Stimulated activated CD8-positive, alpha-beta memory T cell treated with anti-CD3 and anti-CD28 coated beads, Interleukin-4, amount 100 ng/mL, for 4 hours (primary cell): Measurements from ENCODE around the gene BANF2.

Source experiments
- DNase-seq, 2 donors: peaks; one replicate each; pipeline ENCODE4 v3.0.0-alpha.2; 2020; ENCODE audit warnings: low read depth in 2 of 2, low spot score in 1 of 2

BANF2 gene

GRCh38 chr20:17732907-17733521, 33.2 kb downstream of the BANF2 start:
- DNase-seq: no peak

GRCh38 chr20:17733767-17734304, 34.1 kb downstream of the BANF2 start:
- no peak for DNase-seq

GRCh38 chr20:17734374-17734773, 34.6 kb downstream of the BANF2 start:
- no peak for DNase-seq

- no peak for DNase-seq
These were observed 35.5 kb downstream of the BANF2 start for GRCh38 chr20:17735206-17735804.

- DNase-seq: no peak
These were observed 36.3 kb downstream of the BANF2 start for GRCh38 chr20:17735959-17736621.

- DNase-seq: no peak
These were observed 38.4 kb downstream of the BANF2 start for GRCh38 chr20:17738154-17738553.

GRCh38 chr20:17741220-17741619, 41.5 kb downstream of the BANF2 start:
- DNase-seq: no peak

- DNase-seq: no peak
These were observed 43.0 kb downstream of the BANF2 start for GRCh38 chr20:17742731-17743130.

- no peak for DNase-seq
These were observed 43.9 kb downstream of the BANF2 start for GRCh38 chr20:17743677-17744076.

GRCh38 chr20:17747431-17747846, 47.7 kb downstream of the BANF2 start:
- DNase-seq: no peak

- no peak for DNase-seq
These were observed 48.5 kb downstream of the BANF2 start for GRCh38 chr20:17748279-17748678.

- DNase-seq: no peak
These were observed 49.8 kb downstream of the BANF2 start for GRCh38 chr20:17749626-17749977.

- no peak for DNase-seq
These were observed 50.4 kb downstream of the BANF2 start for GRCh38 chr20:17749978-17750721.

GRCh38 chr20:17750722-17751045, 50.9 kb downstream of the BANF2 start:
- no peak for DNase-seq

- DNase-seq: no peak
These were observed 51.9 kb downstream of the BANF2 start for GRCh38 chr20:17751640-17752039.

GRCh38 chr20:17752459-17752858, 52.7 kb downstream of the BANF2 start:
- no peak for DNase-seq

- no peak for DNase-seq
These were observed 53.8 kb downstream of the BANF2 start for GRCh38 chr20:17753516-17753915.

- no peak for DNase-seq
These were observed 56.8 kb downstream of the BANF2 start for GRCh38 chr20:17756529-17756928.

GRCh38 chr20:17757496-17757895, 57.7 kb downstream of the BANF2 start:
- no peak for DNase-seq

- DNase-seq: no peak
These were observed 58.2 kb downstream of the BANF2 start for GRCh38 chr20:17758010-17758409.

GRCh38 chr20:17758512-17758911, 58.7 kb downstream of the BANF2 start:
- DNase-seq: no peak

- no peak for DNase-seq
These were observed 59.7 kb downstream of the BANF2 start for GRCh38 chr20:17759449-17759848.
